HFFc6 (cell line): ENCODE results near the gene ERG28. TPM values are rescaled to one million over a fixed set of nuclear protein-coding genes. Genes with fewer than 3 reads are reported as not detected.

Experiments used
- DNase-seq: peaks from one replicate; pipeline ENCODE4 v3.0.0-alpha.2; 2018
- H3K27ac Mint-ChIP-seq: 2 replicates; pipeline ENCODE4 v1.8.0; 2020; ENCODE audit warnings: mild to moderate bottlenecking, mixed read lengths
- H3K27me3 Mint-ChIP-seq: 2 replicates; pipeline ENCODE4 v1.8.0; 2021; ENCODE audit warnings: mild to moderate bottlenecking, moderate library complexity, mixed read lengths; ENCODE audit not compliant: insufficient read depth
- H3K36me3 Mint-ChIP-seq: 2 replicates; pipeline ENCODE4 v1.8.0; 2021; ENCODE audit warnings: low read depth, mixed read lengths
- H3K4me1 Mint-ChIP-seq: 2 replicates; pipeline ENCODE4 v1.8.0; 2020; ENCODE audit warnings: low read depth, mixed read lengths
- H3K4me3 Mint-ChIP-seq: 2 replicates; pipeline ENCODE4 v1.8.0; 2020; ENCODE audit warnings: mild to moderate bottlenecking, moderate library complexity, mixed read lengths
- H3K9me3 Mint-ChIP-seq: 2 replicates; pipeline ENCODE4 v1.8.0; 2020; ENCODE audit warnings: mild to moderate bottlenecking, mixed read lengths
- total RNA-seq, 6 experiments: library from RNA; stranded (reverse); fragmentation: NEBNext Ultra II Directional; extraction: Animal tissue kit (Norgen Biotek cat#: 25700); gene quantifications; 2 replicates in 1 of 6; 3 replicates in 5 of 6; pipeline ENCODE4 v1.2.3, GENCODE V29; 2021
- TF ChIP-seq, protein P1 (sequence below): fragments of 200-600 bp; sonication (generic); IDR thresholded peaks from 2 replicates; pipeline ENCODE4 v1.5.0; 2021; ENCODE audit warnings: antibody characterized with exemption, mild to moderate bottlenecking

The ERG28 gene
- total RNA-seq, 6 experiments from 2014 or later: 14.1 to 18.2 (median 15.6) TPM

DNA sequence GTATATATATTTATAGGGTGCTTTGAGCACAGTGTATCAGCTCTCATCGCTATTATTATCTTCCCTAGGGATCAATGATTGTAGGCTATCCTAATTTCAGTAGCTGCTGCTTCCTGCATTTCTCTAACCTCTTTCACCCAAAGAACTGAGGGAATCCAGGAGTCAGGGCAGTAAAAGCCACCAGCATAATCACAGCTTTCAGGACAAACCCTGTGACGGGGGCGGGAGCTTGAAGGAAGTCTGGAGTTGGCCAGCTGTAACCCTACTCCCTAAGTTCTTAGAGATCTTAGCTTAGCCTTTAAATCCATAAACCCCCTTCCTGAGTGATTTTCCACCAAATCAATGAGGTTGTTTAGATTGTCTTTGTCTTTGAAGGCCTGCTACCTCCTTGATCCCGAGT, 48.5 kb downstream of the ERG28 start:
- H3K4me1 Mint-ChIP-seq: no peaks in the 10 kb centered on the region
- peaks cover 51% of the 10 kb centered on the region for H3K27me3 Mint-ChIP-seq
- H3K4me3 Mint-ChIP-seq: no peak overlapping the region
- H3K9me3 Mint-ChIP-seq: peaks cover 46% of the 10 kb centered on the region
- peaks cover 28% of the 10 kb centered on the region for H3K36me3 Mint-ChIP-seq
- no peak overlapping the region for H3K27ac Mint-ChIP-seq
- TF ChIP-seq, protein P1, sequence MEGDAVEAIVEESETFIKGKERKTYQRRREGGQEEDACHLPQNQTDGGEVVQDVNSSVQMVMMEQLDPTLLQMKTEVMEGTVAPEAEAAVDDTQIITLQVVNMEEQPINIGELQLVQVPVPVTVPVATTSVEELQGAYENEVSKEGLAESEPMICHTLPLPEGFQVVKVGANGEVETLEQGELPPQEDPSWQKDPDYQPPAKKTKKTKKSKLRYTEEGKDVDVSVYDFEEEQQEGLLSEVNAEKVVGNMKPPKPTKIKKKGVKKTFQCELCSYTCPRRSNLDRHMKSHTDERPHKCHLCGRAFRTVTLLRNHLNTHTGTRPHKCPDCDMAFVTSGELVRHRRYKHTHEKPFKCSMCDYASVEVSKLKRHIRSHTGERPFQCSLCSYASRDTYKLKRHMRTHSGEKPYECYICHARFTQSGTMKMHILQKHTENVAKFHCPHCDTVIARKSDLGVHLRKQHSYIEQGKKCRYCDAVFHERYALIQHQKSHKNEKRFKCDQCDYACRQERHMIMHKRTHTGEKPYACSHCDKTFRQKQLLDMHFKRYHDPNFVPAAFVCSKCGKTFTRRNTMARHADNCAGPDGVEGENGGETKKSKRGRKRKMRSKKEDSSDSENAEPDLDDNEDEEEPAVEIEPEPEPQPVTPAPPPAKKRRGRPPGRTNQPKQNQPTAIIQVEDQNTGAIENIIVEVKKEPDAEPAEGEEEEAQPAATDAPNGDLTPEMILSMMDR: no peak
- no peak for DNase-seq

DNA sequence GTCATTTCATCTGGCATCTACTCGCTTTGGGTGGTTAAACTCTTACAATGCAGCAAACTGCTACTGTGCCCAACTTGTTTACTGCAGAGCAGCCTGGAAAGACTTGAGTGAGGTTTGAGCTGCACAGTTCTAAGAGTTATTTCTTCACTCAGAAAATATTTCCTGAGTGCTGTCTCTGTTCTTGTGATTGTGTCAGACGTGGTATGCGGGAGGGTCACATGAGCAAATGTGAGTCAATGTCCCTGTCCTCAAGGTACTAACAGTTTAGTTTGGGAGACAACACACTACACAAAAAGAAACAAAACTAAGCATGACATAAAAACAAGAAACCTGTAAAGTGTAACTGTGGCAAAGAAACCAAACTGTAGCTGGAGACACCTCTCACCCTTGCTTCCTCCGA, 49.8 kb downstream of the ERG28 start:
- Mint-ChIP-seq H3K4me1 (no peaks in the 10 kb centered on the region), H3K27ac (no peak overlapping the region), H3K9me3 (peaks cover 47% of the 10 kb centered on the region), H3K36me3 (peaks cover 28% of the 10 kb centered on the region), H3K4me3 (no peak overlapping the region), H3K27me3 (peaks cover 54% of the 10 kb centered on the region)
- DNase-seq: no peak
- TF ChIP-seq, protein P1: no peak

DNA sequence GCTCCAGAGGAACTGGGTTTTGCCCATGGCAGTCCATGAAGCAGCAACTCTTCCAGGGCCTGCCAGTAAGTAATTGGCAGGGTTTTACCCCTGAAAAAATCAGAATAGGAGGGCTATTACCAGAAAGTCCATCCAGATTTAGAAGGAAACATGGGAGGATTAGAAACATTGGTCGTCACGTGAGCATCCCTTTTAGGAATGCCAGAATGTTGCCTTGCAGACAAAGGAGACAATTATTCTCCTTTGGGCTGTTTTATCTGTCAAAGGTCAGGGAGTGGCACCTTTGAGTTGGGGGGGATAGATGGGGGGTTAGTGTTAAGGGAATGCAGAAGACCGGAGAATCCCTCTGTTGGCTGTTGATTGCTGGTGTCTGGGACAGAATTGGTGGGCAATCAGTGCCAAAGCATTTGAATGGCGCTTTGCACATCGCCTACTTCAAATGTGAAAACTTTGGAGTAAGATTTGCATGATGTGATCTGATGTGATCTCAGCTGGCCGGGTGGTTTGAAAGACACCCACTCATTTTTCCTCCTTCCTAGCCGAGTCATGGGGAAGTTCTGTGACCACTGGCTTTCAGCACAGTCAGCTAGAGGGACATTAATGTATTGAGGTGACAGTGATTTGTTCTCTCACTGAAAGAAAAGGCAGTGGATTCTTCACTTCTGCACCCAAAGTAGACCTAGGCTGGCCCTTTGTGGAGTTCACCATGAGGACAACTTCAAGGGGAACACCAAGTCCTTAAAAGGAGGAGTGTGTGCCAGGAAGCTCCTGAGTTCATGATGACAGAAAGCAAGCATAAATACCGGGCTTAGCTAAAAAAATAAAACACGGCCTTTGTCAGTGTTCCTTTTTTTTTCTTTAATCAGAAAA, 50.8 kb downstream of the ERG28 start:
- no peak overlapping the region for H3K27ac Mint-ChIP-seq
- no peak for DNase-seq

DNA sequence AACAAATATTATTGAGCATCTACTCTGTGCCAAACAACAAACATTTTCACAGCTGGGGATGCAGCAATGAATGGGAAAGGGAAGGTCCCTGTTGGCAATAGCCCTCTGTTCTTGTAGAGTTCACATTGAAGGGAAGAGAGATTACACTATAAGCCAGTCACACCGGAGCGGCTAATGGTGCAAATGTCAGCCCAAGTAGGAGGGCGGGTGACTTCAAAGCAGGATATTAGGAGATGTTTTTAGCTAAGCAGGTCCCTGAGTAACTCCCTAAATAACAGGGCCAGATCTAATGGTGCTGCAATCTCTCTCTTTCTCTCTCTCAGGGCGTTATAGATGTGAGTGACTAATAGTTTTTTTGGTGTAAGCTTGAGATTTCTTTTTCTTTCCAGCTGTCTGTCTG, 51.6 kb downstream of the ERG28 start:
- DNase-seq: no peak
- no peak overlapping the region for H3K4me3 Mint-ChIP-seq
- H3K27me3 Mint-ChIP-seq: peaks cover 60% of the 10 kb centered on the region
- TF ChIP-seq, protein P1: no peak
- H3K4me1 Mint-ChIP-seq: no peaks in the 10 kb centered on the region
- H3K27ac Mint-ChIP-seq: no peak overlapping the region
- peaks cover 28% of the 10 kb centered on the region for H3K36me3 Mint-ChIP-seq
- H3K9me3 Mint-ChIP-seq: peaks cover 37% of the 10 kb centered on the region

More for the DNA sequence above, 50.8 kb downstream of the ERG28 start:
- Mint-ChIP-seq H3K4me3 (no peak overlapping the region), H3K36me3 (peaks cover 28% of the 10 kb centered on the region), H3K4me1 (no peaks in the 10 kb centered on the region), H3K27me3 (peaks cover 58% of the 10 kb centered on the region), H3K9me3 (peaks cover 43% of the 10 kb centered on the region)
- TF ChIP-seq, protein P1: no peak

DNA sequence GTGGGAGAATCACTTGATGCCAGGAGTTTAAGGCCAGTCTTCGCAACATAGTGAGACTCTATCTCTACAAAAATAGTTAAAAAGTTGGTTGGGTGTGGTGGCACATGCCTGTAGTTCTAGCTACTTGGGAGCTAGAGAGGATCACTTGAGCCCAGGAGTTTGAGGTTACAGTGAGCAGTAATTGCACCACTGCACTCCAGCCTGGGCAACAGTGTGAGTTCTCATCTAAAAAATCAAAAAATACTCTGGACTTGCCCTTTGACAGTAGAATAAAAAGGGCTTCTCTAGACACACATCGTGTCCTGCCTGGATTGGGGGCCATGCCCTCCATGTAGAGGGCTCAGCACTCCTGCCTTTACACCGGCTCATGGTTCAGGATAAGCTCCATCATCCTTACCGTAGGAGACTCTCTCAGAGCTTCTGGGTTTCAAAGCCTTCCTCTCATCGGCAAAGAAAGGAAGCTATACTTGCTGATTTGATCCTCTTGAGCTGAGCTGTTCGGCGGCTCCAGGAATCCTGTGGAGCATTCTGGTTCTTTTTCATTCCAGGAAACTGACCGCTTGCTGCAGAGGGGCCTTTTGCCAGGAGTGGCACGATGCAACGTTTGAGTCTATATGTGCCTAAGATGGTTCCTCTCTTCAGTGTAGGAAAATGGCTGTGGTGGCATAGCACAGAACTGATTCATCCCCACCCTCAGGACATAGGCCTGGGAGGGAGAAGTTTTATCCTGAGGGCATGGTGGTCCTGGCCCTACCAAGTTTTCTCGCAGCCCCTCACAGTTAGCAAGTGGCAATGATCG, 52.6 kb downstream of the ERG28 start:
- peaks cover 65% of the 10 kb centered on the region for H3K27me3 Mint-ChIP-seq
- DNase-seq: no peak
- peaks cover 34% of the 10 kb centered on the region for H3K9me3 Mint-ChIP-seq
- no peak overlapping the region for H3K27ac Mint-ChIP-seq
- H3K36me3 Mint-ChIP-seq: peaks cover 26% of the 10 kb centered on the region
- TF ChIP-seq, protein P1: no peak
- no peak overlapping the region for H3K4me3 Mint-ChIP-seq
- H3K4me1 Mint-ChIP-seq: no peaks in the 10 kb centered on the region
